Hematopoietic multipotent progenitor cell (in vitro differentiated cells): Measurements from ENCODE around the gene TASOR2. TPM values are rescaled to one million over a fixed set of nuclear protein-coding genes. Genes with fewer than 3 reads are reported as not detected.

Experiments
- DNase-seq, 3 donors: peaks; one replicate each; pipeline ENCODE4 v3.0.0-alpha.2; 2011 to 2015; ENCODE audit warnings: low read depth in 2 of 3, low spot score in 2 of 3
- total RNA-seq: library from RNA; depleted of rRNA; stranded (reverse); fragments of >200 nt; gene quantifications from one replicate; pipeline ENCODE4 v1.2.3, GENCODE V29; 2012

The TASOR2 gene
- total RNA-seq, 1 donor: 24.2 TPM

DNA sequence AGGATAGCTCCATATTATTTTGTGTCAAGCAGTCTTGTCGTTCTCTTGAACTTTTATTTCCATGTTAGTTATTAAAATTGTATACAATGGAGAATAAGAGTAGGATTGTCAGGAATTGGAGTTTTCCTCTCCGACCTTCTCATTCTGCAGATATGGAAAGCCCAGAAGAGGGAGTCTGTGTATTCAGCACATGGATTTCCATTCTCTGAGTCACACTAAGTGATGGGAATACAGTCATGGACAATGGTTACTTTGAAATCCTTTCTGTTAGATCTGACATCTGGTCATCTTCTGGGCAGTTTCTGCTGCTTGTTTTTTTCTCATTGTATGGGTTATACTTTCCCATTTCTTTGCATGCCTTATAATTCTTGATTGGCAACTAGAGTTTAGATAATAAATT lies 5.0 kb upstream of the TASOR2 start:
- DNase-seq: no peak

DNA sequence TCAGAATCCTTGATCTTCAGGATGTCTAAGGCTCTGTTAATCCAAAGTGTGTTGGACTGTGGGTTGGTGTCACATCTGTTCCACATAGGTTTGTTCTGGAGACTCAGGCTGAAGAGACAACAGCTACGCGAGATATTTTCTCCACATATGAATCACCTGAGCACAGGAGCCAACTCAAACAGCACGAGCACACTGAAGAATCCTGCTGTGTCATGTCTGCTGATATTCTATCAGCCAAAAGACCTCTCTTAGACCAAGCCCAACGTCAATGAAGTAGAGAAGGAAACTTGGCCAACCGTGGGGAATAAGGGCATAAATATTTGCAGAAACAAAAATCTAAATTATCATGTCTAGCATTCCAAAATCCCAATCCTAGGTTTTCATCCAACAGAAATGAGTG lies 2.7 kb upstream of the TASOR2 start:
- DNase-seq: no peak

DNA sequence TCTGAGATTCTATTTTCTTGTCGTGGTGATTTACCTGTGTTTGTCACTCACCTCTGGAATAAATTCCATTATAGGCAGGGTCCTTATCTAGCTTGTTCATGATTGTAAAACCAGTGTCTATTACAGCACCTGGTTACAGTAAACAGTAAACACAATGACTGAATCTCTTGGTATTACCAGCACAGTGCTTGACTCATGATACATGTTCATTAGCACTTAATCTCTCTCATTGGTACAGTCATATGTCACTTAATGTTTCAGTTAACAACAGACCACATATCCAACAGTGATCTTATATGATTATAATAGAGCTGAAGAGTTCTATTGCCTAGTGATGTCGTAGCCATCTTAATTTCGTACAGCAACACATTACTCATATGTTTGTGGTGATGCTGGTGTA lies 1.6 kb upstream of the TASOR2 start:
- no peak for DNase-seq

DNA sequence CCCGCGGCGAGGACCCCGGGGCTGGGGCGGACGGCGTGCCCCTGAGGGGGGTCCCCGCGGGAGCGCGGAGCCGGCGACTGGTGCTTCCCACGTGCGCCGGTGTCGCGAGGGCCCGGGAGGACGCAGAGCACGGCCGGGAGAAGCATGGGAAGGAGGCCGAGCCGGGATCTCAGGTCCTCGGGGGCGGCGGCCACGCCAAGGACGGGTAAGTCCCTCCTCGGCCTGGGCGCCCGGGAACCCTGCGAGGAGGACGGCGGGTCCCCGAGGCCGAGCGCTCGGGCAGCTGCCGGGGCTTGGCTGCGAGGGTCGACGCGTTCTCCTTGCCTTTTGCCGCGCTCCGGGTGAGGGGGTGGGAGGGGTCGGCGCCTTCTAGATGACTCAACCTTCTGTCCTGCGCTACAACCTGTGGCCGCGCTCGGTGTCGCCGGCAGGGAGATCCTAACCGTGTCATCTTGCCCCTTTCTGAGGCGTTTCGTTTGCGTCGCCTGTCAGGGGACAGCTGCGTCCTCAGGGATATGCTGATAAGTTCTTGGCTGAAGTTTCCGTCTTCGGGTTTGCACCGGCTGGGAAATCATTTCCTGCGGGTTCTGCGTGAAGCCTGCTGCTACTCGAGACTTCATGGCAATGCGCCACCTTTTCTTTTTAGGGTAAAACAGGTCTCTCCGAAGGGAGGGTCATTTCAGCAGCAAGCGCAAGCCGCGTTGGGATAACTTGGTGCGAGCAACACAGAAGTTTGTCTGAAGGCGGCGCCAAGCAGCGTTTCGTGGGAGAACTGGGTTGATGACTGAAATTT lies 529 bp downstream of the TASOR2 start:
- DNase-seq: peak; percentile 39 to 85 (median 84)

DNA sequence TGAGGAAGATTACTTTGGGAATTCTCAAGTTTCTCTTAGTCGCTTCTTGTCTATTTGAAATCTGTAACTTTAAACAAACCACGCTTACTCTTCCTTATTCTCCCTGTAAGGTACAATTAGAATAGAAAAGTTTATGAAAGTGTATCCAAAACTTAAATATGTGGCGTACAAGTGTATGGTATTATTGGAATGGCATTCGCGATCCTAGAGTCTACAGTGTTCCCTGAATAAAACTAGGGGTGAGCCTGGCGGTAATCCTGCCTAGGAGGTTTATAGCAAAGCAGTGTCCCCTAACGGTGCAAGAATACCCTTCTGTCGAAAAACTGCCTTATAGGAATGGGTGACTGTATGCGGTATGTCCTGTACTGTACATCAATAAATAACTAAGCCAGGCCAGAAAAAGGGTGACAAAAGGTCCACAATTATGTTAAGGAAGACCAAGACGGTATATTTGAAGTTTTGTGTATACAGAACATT lies 1.2 kb downstream of the TASOR2 start:
- DNase-seq: no peak

DNA sequence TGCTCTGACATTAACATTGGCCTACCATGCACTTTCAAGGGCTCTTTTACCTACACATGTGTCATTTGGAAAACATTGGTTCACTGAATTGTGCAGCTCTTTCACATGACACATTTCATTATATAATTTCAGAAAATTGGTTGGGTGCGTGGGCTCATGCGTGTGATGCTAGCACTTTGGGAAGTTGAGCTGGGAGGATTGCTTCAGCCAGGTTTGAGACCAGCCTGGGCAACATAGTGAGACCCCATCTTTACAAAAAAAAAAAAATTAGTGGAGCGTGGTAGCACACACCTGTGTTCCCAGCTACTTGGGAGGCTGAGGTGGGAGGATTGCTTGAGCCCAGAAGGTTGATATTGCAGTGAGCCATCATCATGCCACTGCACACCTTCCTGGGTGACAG lies 3.9 kb downstream of the TASOR2 start:
- DNase-seq: no peak

DNA sequence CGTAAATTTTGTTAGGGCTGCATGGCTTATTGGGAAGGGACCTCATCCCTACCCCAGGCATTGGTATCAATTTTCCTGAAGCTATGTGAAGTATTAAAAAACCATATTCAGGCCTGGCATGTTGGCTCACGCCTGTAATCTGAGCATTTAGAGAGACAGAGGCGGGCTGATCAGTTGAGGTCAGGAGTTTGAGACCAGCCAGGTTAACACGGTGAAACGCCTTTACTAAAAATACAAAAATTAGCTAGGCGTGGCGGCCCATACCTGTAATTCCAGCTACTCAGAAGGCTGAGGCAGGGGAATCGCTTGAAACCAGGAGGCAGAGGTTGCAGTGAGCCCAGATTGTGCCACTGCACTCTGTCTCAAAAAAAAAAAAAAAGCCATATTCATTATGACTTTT lies 7.1 kb downstream of the TASOR2 start:
- no peak for DNase-seq

DNA sequence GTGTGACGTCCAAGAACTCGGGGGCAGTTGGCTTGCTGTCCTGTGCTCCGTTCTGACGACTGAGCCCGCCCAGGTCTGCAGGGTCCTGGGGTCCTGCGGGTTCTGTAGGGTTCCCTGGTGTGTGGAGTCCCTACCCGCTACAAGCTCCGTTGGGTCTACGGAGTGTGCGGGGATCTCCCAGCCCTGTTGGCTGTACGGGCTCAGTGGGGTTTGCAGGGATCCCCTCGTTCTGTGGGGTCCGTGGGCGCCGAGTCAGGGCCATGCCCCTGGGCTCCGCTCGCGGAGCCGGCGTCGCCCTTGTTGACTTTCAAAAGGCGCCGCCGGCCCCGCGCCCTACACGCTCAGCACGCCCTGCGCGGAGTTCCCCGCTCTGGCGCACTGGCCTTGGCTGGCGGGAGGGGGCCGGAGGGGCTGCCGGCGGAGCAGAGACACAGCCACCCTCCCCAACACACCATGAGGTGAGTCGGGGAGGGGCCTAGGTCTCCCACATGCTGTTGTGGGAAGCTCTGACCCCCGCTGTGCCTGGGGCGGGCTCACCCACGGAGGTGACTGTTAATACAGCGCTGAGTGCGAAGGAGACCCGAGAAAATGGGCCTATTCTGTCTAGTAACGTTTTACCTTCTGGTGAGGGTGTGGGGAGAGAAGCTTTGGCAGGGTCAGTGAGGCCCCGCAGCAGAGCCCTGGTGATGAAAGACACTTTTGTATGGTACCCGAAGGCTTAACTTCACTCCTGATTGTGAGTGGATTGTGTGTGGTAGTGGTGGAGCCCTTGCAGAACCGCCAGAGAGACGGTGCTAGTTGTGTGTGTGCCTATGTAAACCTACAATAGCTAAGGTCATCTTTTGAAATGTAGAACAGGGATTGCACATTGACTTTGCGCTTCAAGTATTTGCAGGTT lies 8.1 kb downstream of the TASOR2 start:
- peak; percentile 31 to 82 (median 74) for DNase-seq

DNA sequence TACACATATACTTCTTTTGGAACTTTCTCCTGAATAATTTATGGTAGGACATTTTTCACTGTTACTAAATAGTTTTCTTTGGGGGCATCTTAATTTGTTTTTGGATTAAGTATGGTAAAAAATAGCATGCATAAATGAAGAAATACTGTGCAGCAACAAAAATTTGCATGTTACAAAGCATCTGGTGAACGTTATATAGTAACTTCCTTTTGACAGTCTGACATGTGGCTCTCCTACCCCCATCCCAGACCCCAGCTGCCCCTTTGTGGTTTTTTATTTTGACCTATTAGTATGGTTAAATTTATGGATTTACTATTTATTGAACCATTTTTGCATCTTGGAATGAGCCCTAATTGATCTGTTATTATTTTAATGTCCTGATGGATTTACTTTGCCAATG lies 9.9 kb downstream of the TASOR2 start:
- no peak for DNase-seq

DNA sequence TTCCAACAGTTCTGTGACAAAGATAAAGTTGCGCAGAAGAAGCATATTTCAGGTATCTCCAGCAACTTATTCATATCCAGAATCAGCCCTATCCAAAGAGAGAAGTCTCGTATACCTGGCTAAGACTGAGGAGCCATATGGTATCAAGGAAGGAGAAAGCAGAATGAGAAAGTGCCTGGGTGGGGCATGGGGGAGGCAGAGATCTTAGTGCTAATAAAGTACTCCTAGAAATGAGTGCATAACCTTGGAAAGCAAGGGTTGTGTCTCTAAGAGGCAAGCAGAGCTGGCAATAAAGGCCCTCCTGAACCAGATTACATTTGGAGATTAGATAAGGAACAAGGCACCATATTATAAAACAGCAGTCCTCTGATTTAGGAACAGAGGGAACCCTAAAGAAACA lies 12.7 kb downstream of the TASOR2 start:
- no peak for DNase-seq

DNA sequence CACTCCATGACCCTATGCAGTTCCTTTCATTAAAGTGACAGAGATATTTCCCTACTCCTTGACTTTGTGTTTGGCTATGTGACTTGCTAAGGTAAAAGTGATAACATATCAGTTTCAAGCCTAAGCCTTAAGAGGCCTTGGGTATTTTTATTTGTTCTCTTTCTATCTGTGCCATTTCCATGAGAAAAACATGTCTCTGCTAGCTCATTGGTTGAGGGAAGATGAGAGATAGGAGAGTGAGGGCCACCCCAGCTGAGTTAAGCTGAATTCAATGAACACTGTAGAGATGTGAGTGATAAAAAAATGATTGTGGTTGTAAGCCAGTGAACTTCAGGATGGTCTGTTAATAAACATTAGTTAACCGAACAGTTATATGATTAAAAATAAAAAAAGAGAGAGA lies 13.4 kb downstream of the TASOR2 start:
- DNase-seq: no peak

DNA sequence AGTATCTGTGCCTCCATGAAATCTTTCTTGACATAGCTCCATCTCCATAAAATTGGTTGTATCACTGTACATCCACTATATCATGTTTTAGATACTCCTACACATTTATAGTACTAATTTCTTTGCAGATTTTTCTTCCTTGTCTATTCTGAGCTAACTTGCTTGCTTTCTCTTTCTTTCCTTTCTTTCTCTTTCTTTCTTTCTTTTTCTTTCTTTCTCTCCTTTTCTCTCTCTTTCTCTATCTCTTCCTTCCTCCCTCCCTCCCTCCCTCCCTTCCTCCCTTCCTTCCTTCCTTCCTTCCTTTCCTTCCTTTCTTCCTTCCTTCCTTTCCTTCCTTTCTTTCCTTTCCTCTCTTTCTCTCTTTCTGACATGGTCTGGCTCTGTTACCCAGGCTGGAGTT lies 23.7 kb downstream of the TASOR2 start:
- no peak for DNase-seq

DNA sequence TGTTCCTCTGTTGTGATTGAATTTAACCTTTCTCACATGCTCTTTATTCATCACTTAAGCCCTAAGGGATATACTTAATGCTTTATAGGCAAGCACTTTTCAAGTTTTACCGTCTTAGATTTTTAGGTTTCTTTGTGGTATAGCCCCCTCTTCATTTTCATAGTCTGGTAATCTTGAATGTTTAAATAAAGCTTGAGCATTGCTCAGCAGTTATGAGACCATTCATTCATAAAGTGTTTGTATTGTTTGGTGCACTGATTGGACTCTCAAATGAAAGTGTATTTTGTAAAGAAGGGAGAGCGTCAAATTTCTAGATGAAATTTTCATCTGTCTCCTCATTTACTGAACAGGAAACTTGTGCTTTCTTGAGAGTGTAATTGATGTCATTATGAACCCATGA lies 25.2 kb downstream of the TASOR2 start:
- DNase-seq: no peak

DNA sequence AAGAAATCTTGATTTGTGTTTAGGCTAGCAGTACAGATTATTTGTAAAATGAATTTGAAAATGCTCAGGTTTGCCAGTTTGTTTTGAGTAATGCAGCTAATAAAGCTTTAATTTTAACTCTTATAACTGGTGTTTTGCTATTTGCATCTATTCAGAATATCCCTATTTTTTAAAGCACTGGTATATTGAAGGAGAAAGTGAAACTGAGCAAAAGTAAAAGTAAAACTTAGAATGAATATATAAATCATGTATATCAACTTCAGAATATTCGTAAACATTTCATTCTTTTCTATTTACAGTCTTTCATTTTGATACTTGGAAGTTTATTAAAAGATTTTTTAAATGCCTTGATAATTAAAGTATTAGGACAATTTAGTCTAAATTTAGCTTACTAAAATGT lies 26.2 kb downstream of the TASOR2 start:
- DNase-seq: peak in 2 of 3 donors; percentile 7 to 32

DNA sequence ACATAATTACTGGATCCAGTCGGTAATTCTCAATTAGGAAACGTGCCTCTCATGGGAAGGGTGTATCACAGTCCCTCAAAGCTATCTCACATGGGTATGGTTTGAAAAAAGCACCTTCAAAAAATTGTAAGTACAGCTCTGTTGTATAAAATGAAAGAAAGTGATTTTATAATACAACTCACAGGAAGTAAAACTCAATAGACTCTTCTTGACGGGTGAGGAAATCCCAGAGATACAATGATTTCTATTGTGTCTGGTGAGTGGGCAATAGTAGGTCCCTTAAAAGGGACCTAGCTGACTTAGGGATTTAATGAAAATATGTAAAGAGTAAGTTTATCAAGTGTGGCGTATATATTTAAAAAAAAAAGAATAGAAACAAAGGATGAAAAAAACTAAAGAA lies 27.0 kb downstream of the TASOR2 start:
- no peak for DNase-seq

DNA sequence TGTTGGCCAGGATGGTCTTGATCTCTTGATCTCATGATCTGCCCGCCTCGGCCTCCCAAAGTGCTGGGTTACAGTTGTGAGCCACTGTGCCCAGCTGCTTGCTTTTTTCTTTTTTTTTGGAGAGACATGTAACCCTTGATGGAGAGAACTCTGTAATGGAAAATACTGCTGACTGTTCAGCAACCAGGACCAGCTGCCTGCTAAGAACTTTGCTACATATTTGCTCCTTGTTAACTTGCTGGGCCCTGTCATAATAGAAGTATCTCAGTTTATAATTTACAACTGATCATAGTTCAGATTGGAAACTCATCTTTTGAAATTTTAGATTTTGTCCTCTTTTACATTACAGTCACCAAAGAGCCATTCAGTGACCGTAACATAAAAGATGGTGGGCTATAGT lies 34.9 kb downstream of the TASOR2 start:
- no peak for DNase-seq

DNA sequence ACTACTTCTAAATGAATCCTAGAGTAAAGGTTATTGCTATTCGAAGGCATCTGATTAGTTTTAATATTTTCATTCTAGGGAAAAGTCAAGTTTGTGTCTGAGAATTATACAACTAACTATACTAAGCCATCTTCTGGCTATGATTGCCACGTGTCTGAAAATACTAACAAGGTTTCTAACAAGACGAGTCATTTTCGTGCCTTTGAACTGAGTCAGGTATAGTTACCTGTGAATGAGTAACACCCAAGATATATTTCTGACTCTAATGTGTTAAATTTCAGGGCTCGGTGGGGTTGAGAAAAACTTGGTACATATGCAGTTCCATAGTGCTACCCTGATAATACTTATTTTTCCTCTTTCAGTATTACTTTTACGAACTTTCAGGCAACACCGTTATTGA lies 35.5 kb downstream of the TASOR2 start:
- DNase-seq: no peak

DNA sequence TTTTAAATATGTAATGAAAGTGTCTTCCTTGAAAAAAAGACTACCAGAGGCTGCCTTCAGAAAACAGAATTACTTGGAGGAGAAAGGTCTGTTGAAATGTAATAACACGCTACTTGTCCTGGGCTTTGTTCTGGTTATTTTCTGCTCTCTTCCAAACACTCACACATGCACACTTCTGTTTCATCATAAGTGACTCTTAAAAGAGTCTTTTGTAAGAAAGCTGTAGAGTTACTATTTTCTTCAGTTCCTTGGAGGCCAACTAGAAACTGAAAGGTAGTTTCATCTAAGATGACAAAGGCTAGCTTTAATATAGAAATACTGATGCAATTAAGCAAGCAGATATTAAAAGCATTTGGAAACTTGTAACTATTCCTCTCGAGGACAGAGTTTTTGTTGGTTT lies 39.1 kb downstream of the TASOR2 start:
- DNase-seq: no peak

DNA sequence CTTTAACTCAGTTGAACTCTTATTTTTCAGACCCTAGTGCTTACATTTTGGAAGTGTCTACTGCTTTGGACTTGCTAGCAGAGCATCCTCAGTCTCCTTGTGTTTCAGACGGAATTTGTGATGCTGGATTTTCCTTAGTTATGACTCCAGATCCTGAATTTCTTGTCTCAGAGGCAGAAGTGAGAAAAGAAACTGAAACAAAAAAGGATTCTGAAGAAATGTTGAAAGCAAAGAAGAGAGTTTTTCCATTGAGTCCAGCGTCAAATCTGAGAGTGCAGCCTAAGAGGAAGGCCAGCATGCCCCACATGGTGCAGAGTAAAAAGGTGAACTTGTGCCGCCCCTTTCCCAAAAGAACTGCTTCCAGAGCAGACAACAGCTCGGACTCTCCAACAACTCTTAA lies 46.1 kb downstream of the TASOR2 start:
- no peak for DNase-seq

DNA sequence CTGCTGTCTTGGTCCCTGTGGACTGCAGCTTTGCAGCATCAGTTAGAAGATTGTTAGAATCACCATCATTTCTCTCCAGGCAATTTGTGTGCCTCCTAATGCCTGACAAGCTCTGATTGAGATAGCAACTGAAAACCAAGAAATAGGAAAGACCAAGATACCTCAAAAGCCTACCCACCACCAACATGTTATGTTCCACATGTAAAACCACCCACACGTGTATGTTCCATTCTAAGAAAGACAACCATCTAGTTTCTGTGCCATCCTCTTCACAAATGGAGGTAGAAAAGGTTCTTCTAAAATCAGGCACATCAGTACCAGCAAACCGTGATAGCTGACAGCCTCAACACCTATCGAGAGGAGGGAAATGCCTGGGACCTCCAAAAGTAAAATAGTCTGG lies 46.9 kb downstream of the TASOR2 start:
- no peak for DNase-seq

DNA sequence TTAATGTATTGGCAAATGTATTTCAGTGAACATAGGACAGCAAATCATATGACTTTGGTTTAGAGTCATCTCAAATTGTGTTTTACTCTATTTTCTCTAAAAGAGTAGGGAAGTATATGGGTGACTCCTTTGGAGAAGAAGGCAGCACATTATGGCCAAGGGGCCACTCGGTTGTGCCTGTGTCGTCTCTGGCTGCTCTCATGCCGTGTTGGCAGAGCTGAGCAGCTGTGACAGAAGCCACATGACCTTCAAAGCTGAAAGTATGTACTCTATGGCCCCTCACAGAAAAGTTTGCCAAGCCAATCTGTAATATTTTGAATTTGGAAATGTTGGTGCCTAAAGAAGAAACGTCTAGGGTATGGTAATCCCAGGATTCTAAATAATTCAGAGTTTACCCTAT lies 47.5 kb downstream of the TASOR2 start:
- no peak for DNase-seq
